Measurements from ENCODE around the gene RPAIN. TPM values are rescaled to one million over a fixed set of nuclear protein-coding genes. Genes with fewer than 3 reads are reported as not detected.

RPAIN gene
- total and polyA plus RNA-seq, 3 experiments from 2014 or later, result 36.9 to 51.0 (median 50.6) TPM

DNA sequence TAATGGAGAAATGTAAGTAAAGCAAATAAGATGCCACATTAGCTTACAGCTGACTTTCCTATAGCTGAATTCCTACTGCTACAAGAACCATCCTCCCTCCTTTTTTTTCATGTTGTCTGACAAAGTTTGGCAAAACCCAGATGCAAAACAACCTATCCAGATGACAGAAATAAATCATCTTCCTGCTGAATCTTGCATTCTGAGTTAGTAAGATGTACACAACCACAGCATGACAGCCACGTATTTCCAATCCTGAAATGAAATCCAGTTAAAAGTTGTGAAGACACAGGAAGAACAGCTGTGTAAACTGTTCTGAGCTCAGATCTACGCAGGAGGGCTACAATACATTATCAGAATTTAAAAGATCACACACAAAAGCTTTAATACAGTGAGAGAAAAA lies 53.9 kb downstream of the RPAIN start:
- no peaks in the 10 kb centered on the region for H3K27me3 ChIP-seq (ENCODE audit: insufficient read depth, low read length, poor library complexity, severe bottlenecking)
- no peaks in the 10 kb centered on the region for H3K4me1 ChIP-seq (ENCODE audit: insufficient read depth, low read length)
- H3K4me3 ChIP-seq (ENCODE audit: low read length), result no peak overlapping the region
- peaks cover 11 to 67% (median 21%) of the 10 kb centered on the region in 3 donors for H3K36me3 Mint-ChIP-seq
- DNase-seq, result no peak
- peaks cover 10 to 28% (median 23%) of the 10 kb centered on the region in 3 donors for H3K4me1 Mint-ChIP-seq
- H3K9me3 ChIP-seq (ENCODE audit: low read length), result no peaks in the 10 kb centered on the region
- peak overlapping the region in 3 of 8 donors; percentile 9 to 58 (median 10) for H3K27ac Mint-ChIP-seq
- H3K4me3 Mint-ChIP-seq, result no peak overlapping the region
- no peaks in the 10 kb centered on the region for H3K27me3 Mint-ChIP-seq
- POLR2A ChIA-PET, result no interaction called here
- CTCF ChIA-PET, result no interaction called here
- H3K27ac ChIP-seq (ENCODE audit: low read depth, low read length), result no peak overlapping the region
- peaks cover 34% of the 10 kb centered on the region for H3K36me3 ChIP-seq (ENCODE audit: insufficient read depth, low read length)
- no peaks in the 10 kb centered on the region for H3K9me3 Mint-ChIP-seq

DNA sequence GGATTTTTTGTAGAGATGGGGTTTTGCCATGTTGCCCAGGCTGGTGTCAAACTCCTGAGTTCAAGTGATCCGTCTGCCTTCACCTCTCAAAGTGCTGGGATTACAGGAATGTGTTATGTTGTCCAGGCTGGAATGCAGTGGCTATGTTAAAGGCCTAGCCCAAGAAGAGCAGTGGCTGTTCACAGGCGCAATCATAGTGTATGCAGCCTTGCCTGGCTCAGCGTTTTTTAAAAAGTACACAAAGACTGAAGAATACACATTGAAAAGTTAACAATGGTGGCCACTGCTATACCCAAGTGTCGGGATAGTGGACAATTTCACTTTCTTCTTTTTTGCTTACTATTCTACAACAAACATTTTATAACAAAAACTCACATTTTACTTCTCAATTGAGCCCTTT lies 59.0 kb downstream of the RPAIN start:
- Histone ChIP-seq H3K9me3 (ENCODE audit: low read length) (no peaks in the 10 kb centered on the region), H3K27me3 (ENCODE audit: insufficient read depth, low read length, poor library complexity, severe bottlenecking) (no peaks in the 10 kb centered on the region), H3K27ac (ENCODE audit: low read depth, low read length) (no peak overlapping the region), H3K4me1 (ENCODE audit: insufficient read depth, low read length) (peaks cover 4% of the 10 kb centered on the region), H3K36me3 (ENCODE audit: insufficient read depth, low read length) (peaks cover 72% of the 10 kb centered on the region), H3K4me3 (ENCODE audit: low read length) (no peak overlapping the region)
- no peaks in the 10 kb centered on the region for H3K9me3 Mint-ChIP-seq
- peaks cover 15 to 92% (median 26%) of the 10 kb centered on the region in 3 donors for H3K36me3 Mint-ChIP-seq
- POLR2A ChIA-PET, result no interaction called here
- H3K4me1 Mint-ChIP-seq, result peaks cover 26 to 58% (median 40%) of the 10 kb centered on the region in 3 donors
- CTCF ChIA-PET, result no interaction called here
- no peak overlapping the region for H3K27ac Mint-ChIP-seq
- DNase-seq, result no peak
- no peak overlapping the region for H3K4me3 Mint-ChIP-seq
- no peaks in the 10 kb centered on the region for H3K27me3 Mint-ChIP-seq

DNA sequence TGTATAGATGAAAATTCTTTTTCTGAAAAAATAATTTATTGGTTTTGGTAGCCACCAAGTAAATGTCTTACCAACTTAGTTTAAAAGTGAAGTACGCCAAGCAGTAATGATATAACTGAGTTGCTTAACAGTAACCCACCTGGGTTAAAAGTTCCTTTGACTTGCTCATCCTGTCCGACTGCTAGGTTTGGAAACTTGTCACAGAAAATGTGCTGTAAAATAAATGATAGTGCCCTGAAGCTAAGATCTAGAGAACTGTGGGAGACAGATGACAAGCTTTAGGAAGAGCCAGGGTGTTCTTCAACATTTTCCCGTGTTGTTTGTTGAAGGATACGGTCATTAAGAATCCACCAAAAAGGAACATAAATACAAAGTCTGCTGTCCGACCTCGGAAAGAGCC lies 61.0 kb downstream of the RPAIN start:
- POLR2A ChIA-PET, result no interaction called here
- CTCF ChIA-PET, result interaction anchor here (1.2 to 1.5 kb wide), 2 partner anchors 42 to 60 kb away, joined by 3 read pairs; partner anchors contain the start of gene C1QBP
- H3K27ac Mint-ChIP-seq, result peak overlapping the region in 3 of 8 donors; percentile 7 to 37 (median 24)
- no peak overlapping the region for H3K27ac ChIP-seq (ENCODE audit: low read depth, low read length)
- no peak overlapping the region for H3K4me3 ChIP-seq (ENCODE audit: low read length)
- H3K27me3 ChIP-seq (ENCODE audit: insufficient read depth, low read length, poor library complexity, severe bottlenecking), result no peaks in the 10 kb centered on the region
- H3K4me1 Mint-ChIP-seq, result peaks cover 39 to 78% (median 59%) of the 10 kb centered on the region in 3 donors
- no peaks in the 10 kb centered on the region for H3K27me3 Mint-ChIP-seq
- peaks cover 17% of the 10 kb centered on the region for H3K4me1 ChIP-seq (ENCODE audit: insufficient read depth, low read length)
- H3K9me3 ChIP-seq (ENCODE audit: low read length), result no peaks in the 10 kb centered on the region
- H3K36me3 ChIP-seq (ENCODE audit: insufficient read depth, low read length), result peaks cover 70% of the 10 kb centered on the region
- no peaks in the 10 kb centered on the region for H3K9me3 Mint-ChIP-seq
- no peak overlapping the region for H3K4me3 Mint-ChIP-seq
- DNase-seq, result no peak
- H3K36me3 Mint-ChIP-seq, result peaks cover 14 to 95% (median 22%) of the 10 kb centered on the region in 3 donors

DNA sequence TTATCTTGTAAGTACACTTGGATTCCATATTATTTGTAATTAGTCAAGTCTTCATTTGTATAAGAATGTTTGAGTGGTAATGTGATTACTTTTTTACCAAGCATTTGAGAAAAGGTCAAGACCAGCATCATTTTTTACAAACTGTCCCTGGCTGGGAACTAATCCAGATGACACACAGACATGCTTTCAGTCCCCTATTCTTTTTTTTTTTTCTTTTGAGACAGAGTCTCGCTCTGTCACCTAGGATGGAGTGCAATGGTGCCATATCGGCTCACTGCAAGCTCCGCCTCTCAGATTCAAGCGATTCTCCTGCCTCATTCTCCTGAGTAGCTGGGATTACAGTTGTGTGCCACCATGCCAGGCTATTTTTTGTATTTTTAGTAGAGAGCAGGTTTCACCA lies 61.5 kb downstream of the RPAIN start:
- POLR2A ChIA-PET, result no interaction called here
- no peaks in the 10 kb centered on the region for H3K9me3 Mint-ChIP-seq
- H3K27me3 Mint-ChIP-seq, result peaks cover 0 to 2% of the 10 kb centered on the region in 2 donors
- CTCF ChIA-PET, result interaction anchor here (1.2 to 1.5 kb wide), 2 partner anchors 42 to 60 kb away, joined by 3 read pairs; partner anchors contain the start of gene C1QBP
- H3K36me3 Mint-ChIP-seq, result peaks cover 14 to 93% (median 20%) of the 10 kb centered on the region in 3 donors
- H3K27ac Mint-ChIP-seq, result peak overlapping the region in 2 of 8 donors; percentile 62 to 84
- no peak overlapping the region for H3K4me3 Mint-ChIP-seq
- no peak overlapping the region for H3K27ac ChIP-seq (ENCODE audit: low read depth, low read length)
- H3K4me3 ChIP-seq (ENCODE audit: low read length), result no peak overlapping the region
- no peaks in the 10 kb centered on the region for H3K9me3 ChIP-seq (ENCODE audit: low read length)
- H3K27me3 ChIP-seq (ENCODE audit: insufficient read depth, low read length, poor library complexity, severe bottlenecking), result no peaks in the 10 kb centered on the region
- DNase-seq, result no peak
- H3K4me1 ChIP-seq (ENCODE audit: insufficient read depth, low read length), result peaks cover 17% of the 10 kb centered on the region
- H3K36me3 ChIP-seq (ENCODE audit: insufficient read depth, low read length), result peaks cover 70% of the 10 kb centered on the region
- peaks cover 40 to 81% (median 59%) of the 10 kb centered on the region in 3 donors for H3K4me1 Mint-ChIP-seq

Other genes starting within 250 kb of the RPAIN start
- 10 to 100 TPM; 11.7 to 14.9 TPM for gene ZNF594, start 228.3 kb upstream of the RPAIN start, total RNA-seq
- gene ZNF594, start 228.3 kb upstream of the RPAIN start, polyA plus RNA-seq, result 1.2 TPM
- under 1 TPM; 0.22 TPM for gene SCIMP, start 185.3 kb upstream of the RPAIN start, total RNA-seq
- 0.81 TPM for gene SCIMP, start 185.3 kb upstream of the RPAIN start, polyA plus RNA-seq
- 10 to 100 TPM; 60.9 to 64.0 TPM for gene RABEP1, start 137.9 kb upstream of the RPAIN start, total RNA-seq
- gene RABEP1, start 137.9 kb upstream of the RPAIN start, polyA plus RNA-seq, result 44.4 TPM
- gene NUP88, start 520 bp upstream of the RPAIN start, total RNA-seq, result 100 to 1,000 TPM; 131 to 144 TPM
- 113 TPM for gene NUP88, start 520 bp upstream of the RPAIN start, polyA plus RNA-seq
- gene C1QBP, start 19.0 kb downstream of the RPAIN start, total RNA-seq, result 100 to 1,000 TPM; 544 to 565 TPM
- gene C1QBP, start 19.0 kb downstream of the RPAIN start, polyA plus RNA-seq, result 241 TPM
- gene DHX33, start 48.8 kb downstream of the RPAIN start, total RNA-seq, result 10 to 100 TPM; 49.7 to 50.8 TPM
- gene DHX33, start 48.8 kb downstream of the RPAIN start, polyA plus RNA-seq, result 0.54 TPM
- gene DERL2, start 66.0 kb downstream of the RPAIN start, total RNA-seq, result 10 to 100 TPM; 92.0 to 98.3 TPM
- 89.8 TPM for gene DERL2, start 66.0 kb downstream of the RPAIN start, polyA plus RNA-seq
- 10 to 100 TPM; 47.3 to 48.1 TPM for gene MIS12, start 66.4 kb downstream of the RPAIN start, total RNA-seq
- 21.7 TPM for gene MIS12, start 66.4 kb downstream of the RPAIN start, polyA plus RNA-seq
- gene NLRP1, start 164.3 kb downstream of the RPAIN start, total RNA-seq, result 10 to 100 TPM; 33.8 to 35.2 TPM
- gene NLRP1, start 164.3 kb downstream of the RPAIN start, polyA plus RNA-seq, result 37.6 TPM